HG03439 (cell line): ENCODE results near the gene CDH13.

Experiments used
- ATAC-seq: cut with Tn5 transposase; IDR thresholded peaks from one replicate; pipeline ENCODE4 v1.9.1; 2021; ENCODE audit warnings: mild to moderate bottlenecking, moderate library complexity; ENCODE audit not compliant: unreplicated experiment

CDH13 gene

DNA sequence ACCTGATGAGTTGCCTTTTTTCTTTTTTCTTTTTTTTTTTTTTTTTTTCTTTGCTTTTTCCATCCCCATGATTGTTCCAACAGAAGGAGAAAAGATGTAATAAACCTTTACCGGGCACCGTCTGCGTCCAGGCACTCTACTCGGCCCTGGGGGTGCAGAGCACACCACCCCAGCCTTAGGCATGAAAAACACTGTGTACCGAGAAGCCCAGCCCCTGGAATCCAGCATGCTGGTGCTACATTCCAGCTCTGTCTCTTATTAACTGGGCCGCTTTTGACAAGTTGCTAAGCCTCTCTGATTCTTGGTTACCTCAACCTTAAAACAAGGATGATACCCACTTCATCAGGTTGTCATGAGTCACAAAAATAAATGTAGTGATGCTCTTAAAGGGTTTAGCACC is 1117.0 kb downstream of the CDH13 start:
- ATAC-seq = no peak

DNA sequence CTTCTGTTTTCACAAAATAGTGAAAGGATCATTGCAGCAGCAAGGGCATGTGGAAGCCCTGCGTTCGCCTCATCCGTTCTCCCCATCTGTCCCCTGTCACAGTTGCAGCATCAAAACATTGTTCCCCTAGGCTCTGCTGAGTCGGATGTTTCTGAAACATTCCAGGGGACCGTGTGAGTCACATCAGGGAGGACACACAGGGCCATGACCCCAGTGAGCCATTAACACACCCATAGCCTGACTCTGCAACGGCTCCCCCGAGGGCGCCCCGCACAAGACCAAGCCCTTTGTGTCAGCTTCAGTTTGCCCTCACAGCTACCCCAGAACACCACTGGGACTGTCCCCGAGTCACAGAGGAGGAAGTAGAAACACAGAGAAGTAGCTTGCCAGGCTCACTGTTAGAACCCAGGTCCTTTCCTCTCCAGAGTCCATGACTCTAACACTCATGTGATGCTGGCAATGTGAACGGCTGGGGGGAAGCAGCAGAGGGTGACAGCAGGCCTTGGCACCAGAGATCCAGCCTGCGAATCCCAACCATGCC is 1117.7 kb downstream of the CDH13 start:
- no peak for ATAC-seq

DNA sequence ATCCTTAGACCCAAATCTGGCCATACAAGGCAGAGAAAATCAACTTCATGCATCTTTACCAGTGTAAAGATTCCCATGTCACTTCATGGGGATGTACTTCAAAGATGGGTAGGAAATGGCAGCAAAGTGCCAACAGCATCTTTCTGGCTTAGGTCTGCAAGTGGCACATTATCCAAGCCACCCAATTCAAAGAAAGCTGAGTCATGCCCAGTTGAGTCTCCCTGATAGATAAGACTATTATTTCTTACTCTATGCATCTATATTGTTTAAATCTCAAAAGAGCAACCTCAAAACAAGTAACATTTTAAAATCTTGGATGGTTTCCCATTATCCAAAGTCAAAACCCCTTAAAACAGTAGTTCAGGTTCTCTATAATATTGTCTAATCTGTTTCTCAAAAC is 1119.8 kb downstream of the CDH13 start:
- ATAC-seq = no peak

DNA sequence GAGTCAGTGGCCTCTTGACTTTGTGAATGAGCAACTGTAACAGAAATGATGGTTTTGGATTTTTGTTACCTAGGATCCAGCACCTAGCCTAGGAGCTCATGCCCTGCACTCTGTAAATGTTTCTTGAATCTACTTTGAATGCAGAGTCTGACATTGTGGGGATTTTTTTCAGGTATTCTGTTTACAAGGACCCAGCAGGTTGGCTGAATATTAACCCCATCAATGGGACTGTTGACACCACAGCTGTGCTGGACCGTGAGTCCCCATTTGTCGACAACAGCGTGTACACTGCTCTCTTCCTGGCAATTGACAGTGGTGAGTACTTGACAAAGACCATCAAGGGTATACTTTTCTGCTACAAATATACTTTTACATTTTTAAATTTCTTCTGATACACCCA is 1121.2 kb downstream of the CDH13 start:
- ATAC-seq = no peak

DNA sequence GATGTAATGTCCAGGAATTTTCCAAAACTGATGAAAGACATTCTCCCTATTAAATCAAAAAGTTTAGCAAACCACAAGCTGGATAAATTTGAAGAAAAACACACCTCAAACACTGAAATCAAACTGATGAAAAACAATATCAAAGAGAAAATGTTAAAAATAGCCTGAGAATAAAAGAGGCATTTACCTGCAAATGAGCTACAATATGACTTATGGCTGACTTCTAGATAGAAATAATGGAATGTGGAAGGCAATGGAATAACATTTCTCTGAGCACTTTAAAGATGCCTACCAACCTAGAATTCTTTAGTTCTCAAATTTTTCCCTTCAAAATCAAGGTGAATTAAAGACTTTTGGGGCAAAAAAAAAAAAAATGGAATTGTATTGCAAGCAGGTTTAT is 1128.6 kb downstream of the CDH13 start:
- no peak for ATAC-seq

DNA sequence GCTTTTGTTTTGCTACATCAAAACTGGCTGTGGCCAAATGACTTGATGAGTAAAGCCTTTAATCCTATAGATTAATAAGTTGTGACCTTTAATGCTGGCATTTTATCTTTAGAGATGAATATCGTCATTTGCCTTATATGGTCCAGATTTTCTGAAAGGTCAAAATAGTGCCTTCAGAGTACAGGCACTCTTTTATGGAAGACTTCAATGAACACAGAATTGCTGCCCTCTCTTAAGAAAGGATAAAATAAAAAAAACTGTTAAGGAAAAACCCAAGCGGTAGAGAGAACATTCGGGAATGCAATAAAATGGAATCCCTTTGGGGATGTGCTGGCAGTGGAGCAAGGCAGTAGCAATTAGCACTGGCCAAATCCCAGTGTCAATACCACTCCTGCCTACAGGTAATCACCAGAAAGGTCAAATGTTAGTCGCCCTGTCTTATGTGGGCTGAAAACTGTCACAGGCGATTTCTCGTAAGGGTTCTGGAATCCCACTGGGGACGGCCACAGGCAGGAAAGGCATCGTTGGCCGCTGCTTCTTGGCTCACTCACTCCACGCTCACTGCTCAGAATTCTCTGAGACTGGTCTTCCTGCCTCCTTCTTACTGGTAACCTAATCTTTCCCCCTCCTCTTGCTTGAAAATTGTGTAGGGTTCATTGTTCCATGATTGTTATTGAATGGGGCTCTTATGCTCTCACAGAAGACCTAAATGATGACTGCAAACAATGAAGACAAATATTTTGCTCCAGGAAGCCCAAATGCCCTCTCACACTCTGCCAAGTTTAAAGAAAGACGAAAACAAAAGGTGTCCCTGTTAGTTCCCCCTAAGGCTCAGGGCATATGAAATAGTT is 1135.6 kb downstream of the CDH13 start:
- ATAC-seq = no peak

DNA sequence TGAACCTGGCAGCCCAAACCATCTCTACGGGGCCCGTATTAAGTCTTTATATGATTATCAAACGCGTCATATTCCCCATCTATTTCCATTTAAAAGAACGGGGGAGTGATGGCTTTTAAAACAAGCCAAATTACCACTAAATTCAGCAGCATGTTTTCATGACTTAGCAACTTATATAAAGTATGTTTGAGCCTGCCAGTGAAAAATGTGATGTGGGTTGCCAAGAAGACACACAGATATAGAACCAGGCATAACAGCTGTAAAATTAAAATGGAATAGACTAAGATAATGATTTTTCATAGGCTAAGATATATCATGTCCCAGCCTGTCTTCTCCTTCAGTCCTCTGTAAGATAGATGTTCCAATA is 1136.2 kb downstream of the CDH13 start:
- no peak for ATAC-seq

DNA sequence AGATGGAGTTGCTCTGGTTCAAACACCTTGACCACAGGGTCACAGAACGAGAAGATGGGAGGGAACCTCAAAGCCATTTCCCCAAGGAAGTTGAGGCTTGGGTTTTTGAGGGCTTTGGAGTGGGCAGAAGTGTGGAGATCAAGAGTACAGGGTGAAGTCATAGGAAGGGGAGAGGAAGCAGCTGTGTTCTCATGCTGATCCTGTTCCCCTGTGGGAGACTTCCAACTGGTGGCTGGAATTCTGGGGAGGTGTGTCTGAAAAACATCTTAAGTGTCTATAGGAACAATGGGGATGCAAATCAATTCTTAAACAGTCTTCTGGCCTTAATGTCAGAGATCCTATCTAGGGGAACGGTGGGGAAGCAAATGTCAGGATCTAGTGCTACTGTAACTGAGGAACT is 1142.2 kb downstream of the CDH13 start:
- ATAC-seq = no peak

DNA sequence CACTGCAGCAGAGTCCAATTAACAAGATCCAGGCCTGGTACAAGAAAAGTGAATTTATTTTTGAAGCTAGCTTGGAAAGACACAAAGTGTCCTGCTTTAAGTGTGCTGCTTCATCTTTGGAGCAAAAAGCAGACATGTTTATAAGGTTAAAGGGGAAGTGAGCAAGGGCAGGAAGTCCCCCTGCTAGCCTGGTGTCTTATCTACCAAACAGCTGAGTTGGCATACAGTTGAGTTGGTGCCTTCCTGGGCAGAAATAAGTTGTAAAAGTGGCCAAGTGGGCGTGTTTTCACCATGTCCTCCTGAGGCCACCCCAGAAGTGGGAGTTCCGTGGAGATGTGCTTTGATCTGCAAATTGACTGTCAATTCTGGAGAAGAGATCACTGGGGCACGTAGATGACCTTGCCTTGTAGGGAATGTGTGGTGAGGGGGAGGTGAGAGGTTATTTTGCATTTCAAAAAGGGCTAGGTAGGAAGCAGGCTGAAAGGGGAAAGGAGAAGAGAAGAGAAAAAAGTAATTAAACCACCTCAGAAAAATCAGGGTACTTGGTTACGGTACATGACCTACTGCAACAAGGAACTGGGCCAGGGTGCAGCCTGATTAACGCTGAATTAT is 1142.7 kb downstream of the CDH13 start:
- no peak for ATAC-seq

DNA sequence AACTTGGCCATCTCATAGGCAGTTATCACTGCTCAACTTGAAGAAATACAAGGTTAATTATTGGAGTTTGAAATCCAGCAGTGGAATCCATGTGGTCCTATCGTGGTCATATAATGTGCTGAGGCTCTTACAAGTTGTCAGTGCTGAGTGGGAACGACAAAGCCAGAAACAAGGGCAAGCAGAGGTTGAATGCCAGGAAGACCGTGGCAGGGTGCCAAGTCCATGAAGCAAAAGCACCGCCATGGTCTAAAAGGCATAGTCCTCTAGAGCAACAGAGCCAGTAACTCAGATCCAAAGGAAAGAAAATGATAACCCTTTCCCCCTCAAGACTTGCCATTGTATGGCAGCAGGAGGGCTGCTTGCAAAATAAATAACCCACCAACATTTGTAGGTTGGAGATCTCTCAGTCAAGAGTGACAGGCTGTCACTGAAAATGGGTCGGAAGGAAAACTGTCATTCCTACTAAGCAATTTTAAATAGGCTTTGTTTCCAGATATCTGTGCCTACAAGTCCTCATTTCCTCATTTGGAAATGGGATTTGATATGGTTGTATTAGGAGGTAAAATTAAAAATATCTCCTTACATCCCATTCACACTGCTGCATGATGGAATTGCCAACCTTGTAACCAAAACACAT is 1144.7 kb downstream of the CDH13 start:
- no peak for ATAC-seq

DNA sequence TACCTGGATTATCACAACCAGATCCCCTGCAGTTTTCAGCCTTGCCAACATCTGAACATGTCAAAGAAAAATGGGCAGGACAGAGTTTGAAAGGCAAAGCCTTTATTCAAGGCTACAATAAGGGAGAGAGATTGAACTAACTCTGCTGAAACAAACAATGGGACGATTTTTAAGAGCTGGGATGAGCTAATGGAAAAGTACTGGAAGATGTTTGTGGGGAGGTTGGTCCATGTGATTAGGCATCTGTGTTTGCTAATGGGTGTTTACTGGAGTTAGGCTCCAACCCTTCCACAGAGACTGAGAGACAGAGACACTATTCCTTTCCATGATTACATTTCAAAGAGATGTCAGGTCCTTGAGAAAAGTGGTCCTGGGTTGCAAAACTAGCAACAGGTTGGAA is 1146.0 kb downstream of the CDH13 start:
- ATAC-seq = no peak

DNA sequence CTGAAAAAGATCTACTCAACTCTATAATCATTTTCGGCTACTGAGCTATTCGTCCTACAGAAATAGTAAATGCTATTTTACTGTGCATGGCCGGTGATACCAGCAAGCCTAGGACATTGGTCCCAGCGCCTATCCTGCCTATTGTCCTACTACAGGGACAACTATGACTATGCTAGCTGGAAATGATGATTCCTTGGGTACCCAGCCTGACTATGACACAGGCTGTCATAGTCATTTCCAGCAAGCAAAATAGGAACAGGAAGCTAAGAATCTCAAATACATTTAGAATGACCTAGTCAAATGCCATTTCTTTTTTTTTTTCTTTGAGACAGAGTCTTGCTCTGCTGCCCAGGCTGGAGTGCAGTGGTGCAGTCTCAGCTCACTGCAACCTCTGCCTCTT is 1147.3 kb downstream of the CDH13 start:
- ATAC-seq = no peak

DNA sequence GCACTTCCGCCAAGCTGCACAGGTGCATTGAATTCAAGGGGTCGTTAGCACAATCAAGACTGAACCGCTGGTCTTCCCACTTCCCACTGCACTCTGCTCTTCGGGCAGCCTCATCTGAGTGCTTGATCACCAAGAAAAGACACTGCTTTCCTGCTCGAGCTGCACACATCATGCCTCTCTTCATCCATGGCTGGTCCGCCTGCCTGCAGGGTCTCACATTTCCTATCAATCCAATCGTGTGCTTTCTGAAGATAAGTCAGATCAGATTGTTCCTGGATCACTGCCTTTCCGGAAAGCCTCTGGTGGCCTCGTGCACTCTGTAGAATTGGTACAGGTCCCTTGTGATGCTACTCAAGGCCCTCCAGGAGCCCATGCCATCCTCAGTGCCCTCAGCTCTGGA is 1150.2 kb downstream of the CDH13 start:
- ATAC-seq = no peak

DNA sequence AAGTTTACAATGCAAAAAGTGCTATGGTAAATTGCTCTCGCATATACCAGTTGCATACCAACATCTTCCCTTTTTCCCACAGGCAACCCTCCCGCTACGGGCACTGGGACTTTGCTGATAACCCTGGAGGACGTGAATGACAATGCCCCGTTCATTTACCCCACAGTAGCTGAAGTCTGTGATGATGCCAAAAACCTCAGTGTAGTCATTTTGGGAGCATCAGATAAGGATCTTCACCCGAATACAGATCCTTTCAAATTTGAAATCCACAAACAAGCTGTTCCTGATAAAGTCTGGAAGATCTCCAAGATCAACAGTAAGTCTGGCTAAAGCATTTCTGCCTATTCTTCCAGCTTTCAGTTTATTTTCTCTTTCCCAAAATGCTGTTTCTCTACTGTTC is 1153.1 kb downstream of the CDH13 start:
- no peak for ATAC-seq

DNA sequence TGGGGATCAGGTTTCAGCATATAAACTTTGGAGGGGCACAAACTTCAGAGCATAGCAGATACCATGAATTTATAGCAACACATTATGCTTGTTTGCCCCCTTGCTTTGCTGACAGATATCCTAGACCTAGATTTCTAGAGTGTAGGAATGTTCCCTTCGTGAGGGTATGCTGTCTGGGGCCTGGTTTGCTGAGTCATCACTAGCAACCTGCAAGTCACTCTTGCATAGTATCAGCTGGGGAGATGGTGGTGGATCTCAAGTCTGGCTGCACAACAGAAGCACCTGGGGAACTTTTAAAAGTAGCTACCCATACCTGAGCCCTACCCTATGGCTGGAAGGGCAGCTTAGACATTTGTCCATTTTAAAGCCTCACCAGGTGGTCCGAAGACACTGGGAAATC is 1158.7 kb downstream of the CDH13 start:
- ATAC-seq = no peak

DNA sequence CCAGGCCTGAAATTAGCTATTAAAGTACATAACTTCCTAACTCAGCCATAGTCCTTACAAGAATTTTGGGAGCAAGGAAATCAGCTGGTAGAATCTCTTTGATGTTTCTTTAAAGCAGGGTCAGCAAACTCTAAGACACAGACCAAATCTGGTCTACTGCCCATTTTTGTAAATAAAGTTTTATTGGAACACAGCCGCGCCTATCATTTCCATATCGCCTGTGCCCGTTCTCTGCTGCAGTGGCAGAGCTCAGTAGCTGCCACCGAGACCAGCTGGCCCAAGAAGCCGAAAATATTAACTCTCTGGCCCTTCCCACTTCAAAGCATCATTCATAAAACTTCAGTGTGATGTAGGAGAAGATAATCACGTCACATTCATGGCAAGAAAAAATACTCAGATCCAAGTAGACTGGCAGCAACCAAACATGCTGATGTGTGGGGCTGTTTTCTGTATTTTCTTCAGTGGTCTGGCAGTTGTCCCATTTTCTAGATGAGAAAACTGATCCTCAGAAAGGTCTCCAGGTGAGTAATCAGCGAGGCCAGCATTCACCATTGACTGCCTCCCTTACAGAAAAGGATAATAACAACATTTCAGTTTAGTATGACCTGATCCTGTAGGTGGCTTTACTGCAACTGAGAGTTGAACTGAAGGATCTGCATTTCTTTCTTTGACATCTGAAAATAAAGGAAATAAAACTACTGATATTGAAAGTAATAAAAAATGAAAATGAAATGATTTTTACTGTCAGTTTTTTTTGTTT is 1163.1 kb downstream of the CDH13 start:
- no peak for ATAC-seq

DNA sequence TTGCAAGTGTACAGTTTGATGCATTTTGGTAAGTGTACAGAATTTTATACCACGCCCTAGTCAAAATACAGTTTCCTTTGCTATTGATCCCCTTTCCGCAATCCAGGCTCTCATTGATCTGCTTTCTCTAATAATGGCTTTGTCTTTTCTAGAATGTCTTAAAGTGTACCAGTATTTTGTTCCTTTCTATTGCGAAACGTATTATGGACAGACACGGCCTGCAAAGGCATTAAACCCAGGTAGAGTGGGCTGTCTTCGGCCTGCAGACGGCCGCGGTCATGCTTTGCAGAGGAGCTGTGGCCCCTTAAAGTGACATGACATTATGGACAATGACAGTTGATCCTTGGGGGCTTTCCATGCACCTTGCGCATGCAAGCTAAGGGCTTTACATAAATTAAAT is 1165.1 kb downstream of the CDH13 start:
- ATAC-seq = no peak

DNA sequence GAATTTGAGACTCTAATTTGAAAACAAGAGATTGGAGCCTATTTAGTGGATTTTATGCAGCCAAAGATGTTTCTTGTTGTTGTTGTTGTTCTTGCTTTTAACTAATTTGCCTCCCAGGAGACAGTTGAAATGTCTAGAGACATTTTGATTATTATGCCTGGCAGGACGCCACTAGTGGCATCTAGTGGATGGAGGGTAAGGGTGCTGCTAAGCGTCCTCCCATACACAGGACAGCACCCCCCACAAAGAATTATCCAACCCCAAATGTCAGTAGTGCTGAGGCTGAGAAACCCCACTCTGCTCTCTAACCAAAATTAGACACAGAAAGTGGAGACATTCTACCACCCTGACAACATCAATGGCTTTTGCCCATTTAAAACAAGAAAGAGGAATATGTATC is 1165.6 kb downstream of the CDH13 start:
- no peak for ATAC-seq

DNA sequence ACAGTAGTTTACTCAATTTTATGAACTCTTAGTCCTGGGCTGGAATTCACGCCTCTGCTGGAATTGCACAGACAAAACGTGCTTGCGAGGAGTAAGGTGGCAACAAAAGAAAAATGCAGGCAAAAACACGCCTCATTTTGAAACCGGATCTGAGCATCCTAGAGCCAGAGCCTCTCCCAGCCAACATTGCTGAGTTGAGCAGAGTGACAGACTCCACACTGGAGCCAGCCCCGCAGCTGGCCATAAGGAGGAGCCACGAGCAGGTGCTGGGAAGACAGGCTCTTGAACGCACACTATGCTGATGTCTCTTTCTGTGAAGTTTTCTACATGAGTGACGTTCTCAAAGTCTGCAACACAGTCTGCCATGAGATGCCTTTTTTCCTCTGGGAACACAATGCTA is 1166.4 kb downstream of the CDH13 start:
- ATAC-seq = no peak

DNA sequence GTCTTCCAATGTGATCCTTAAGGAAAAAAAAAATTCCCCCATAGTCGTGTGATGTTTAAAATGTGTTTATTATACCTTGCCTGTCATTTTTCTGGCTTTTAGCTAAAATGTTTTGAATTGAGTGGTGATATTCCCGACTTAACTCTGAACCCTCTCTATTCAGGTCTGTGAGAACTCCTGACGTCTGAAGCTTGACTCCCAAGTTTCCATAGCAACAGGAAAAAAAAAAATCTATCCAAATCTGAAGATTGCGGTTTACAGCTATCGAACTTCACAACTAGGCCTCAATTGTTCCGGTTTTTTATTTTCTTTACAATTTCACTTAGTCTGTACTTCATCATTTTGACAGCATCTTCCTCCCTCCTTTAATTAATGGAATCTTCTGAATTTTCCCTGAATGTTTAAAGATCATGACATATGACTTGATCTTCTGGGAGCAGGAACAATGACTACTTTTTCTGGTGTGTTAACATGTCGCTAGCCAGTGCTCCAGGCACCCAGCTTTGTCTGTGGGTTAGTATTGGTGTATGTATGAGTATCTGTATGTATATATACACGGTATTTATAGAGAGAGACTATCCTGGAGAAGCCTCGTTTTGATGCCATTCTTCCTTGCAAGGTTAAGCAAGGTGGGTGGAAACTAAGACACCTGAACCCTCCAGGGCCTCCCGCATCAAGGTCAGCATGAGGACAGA is 1168.2 kb downstream of the CDH13 start:
- ATAC-seq = no peak

DNA sequence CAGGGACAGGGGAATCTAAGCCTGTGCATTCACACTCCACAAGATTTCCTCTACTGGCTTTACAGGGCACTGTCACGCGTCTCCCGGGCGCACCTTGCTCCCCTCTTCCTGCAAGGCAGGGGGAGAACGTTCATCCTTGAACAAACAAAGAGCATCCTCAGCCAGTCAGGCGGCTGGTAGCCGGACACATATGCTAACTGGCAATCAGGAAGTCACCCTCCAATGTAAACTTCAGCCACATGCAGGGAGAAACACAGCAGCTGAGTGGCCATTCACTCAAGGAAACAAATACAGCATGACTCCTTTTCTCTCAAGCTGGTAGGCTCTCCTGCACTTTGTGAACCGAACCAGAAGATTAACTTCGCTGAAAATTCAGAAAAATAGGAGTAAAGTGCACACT is 1170.2 kb downstream of the CDH13 start:
- ATAC-seq = no peak
